Left lobe of liver (tissue), 2 donors: ENCODE data around the gene GRPEL2. TPM values are rescaled to one million over a fixed set of nuclear protein-coding genes. Genes with fewer than 3 reads are reported as not detected.
"Not testable (repeated sequence)": the region's sequence is repeated elsewhere in the genome, so short reads cannot be mapped to it uniquely, and the experiment has no call there.

Experiments
- ATAC-seq: fragments of 200-7000 bp; cut with Tn5 transposase; one replicate; pipeline ENCODE4 v1.9.1; 2020; ENCODE audit warnings: mild to moderate bottlenecking, moderate library complexity
- DNase-seq: peaks from one replicate; pipeline ENCODE4 v3.0.0-alpha.2; 2020; ENCODE audit warnings: low spot score
- total RNA-seq: library from RNA; stranded (reverse); gene quantifications from one replicate; pipeline ENCODE4 v1.2.1, GENCODE V29; 2021
- donor health status: DM: no; HTN: no; CAD: no; lungs with moderate emphysema.
- donor health status: DM: no; HTN: yes; CAD: no.

Gene GRPEL2
- total RNA-seq, 1 donor from 2014 or later: 5.1 TPM

- DNase-seq: no peak
These were observed 46.2 kb downstream of the GRPEL2 start for GRCh38 chr5:149391524-149391923.

DNA sequence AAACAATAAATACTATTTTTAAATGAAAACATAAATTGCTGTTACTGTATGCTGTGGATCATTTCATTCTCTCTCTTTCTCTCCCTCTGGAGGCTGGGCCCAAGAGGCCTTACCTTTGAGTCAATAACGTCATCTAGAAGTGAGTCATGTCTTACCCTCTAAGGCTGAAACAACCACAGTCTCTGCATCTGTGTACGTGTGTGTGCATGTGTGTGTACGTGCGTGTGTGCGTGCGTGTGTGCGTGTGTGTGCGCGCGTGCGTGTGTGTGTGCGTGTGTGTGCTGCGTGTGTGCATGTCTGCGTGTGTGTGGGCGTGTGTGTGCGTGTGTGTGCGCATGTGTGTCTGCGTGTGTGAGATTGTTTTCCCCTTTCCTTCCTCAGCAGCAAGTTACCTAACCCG is 47.4 kb downstream of the GRPEL2 start:
- DNase-seq: no peak
- ATAC-seq: no peak

More at GRCh38 chr5:149391524-149391923, 46.2 kb downstream of the GRPEL2 start:
- ATAC-seq: no peak

DNA sequence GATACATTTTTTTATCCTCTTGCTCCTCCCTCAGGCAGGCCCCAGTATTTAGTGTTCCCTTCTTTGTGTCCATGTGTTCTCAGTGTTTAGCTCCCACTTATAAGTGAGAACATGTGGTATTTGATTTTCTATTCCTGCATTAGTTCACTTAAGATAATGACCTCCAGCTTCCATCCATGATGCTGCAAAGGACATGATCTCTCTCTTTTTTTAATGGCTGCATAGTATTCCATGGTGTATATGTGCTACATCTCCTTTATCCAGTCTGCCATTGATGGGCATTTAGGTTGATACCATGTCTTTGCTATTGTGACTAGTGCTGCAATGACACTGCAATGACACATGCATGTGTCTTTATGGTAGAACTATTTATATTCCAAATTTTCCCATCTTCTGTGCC is 49.7 kb downstream of the GRPEL2 start:
- ATAC-seq, DNase-seq: not testable (repeated sequence)

DNA sequence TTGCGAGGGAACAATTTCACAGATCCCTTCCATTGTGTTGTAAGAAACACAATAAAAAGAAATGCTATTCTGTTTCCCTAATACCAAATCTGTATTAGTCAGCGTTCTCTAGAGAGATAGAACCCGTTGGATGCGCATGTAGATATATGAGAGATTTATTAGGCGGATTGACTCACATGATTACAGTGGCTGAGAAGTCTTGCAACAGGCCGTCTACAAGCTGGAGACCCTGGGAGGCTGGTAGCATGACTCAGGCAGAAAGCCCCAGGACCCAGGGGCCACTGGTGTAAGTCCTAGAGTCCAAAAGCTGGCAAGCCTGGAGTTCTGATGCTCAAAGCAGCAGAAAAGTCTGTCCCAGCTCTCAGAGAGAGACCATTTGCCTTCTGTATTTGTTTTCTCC is 52.2 kb downstream of the GRPEL2 start:
- ATAC-seq (no peak), DNase-seq (no peak)

DNA sequence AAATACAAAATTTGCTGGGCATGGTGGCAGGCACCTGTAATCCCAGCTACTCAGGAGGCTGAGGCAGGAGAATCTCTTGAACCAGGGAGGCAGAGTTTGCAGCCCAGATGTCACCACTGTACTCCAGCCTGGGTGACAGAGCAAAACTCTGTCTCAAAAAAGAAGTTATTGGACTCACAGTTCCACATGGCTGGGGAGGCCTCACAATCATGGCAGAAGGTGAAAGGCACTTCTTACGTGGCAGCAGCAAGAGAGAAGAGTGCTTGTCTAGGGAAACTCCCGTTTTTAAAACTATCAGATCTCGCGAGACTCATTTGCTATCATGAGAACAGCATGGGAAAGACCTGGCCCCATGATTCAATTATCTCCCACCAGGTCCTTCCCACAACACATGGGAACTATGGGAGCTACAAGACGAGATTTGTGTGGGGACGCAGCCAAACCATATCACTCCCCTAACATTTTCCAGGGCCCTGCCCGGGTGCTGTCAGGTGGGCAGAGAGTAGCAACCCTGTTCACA is 53.5 kb downstream of the GRPEL2 start:
- ATAC-seq, DNase-seq: not testable (repeated sequence)

DNA sequence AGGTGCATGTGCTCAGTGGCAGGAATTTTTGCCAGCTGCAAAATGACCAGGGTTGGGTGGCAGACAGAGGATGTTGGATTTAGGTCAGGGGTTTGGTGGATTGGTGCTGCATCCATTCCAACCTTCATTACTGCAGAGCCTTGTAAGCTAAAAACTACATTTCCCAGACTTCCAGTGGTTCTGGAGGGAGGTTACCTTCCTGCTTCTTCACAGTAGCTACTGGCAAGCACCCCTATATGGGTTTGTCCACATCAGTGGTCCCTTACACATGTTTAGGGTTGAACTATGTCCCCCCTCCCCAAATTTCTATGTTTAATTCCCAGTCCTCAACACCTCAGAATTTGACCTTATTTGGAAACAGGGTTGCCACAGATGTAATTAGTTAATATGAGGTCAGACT is 54.5 kb downstream of the GRPEL2 start:
- DNase-seq: no peak
- no peak for ATAC-seq

GRCh38 chr5:149400304-149400703 is 55.0 kb downstream of the GRPEL2 start:
- DNase-seq (no peak), ATAC-seq (no peak)

- DNase-seq (no peak), ATAC-seq (no peak)
These were observed 55.8 kb downstream of the GRPEL2 start for GRCh38 chr5:149401051-149401450.

- ATAC-seq (no peak), DNase-seq (no peak)
These were observed 57.0 kb downstream of the GRPEL2 start for GRCh38 chr5:149402291-149402690.

Other genes starting within 250 kb of the GRPEL2 start
- gene ABLIM3, start 204.0 kb upstream of the GRPEL2 start, total RNA-seq: 87.7 TPM
- gene AFAP1L1, start 73.6 kb upstream of the GRPEL2 start, total RNA-seq: 2.6 TPM
- gene PCYOX1L, start 12.5 kb downstream of the GRPEL2 start, total RNA-seq: 0.93 TPM
- not detected for gene IL17B, start 33.8 kb downstream of the GRPEL2 start, total RNA-seq
- 82.6 TPM for gene CSNK1A1, start 205.9 kb downstream of the GRPEL2 start, total RNA-seq
- gene ARHGEF37, start 236.0 kb downstream of the GRPEL2 start, total RNA-seq: 6.5 TPM